Kidney tubule cell (primary cell): ENCODE measurements around the gene EXOSC7.
"Not testable (repeated sequence)": the region's sequence is repeated elsewhere in the genome, so short reads cannot be mapped to it uniquely, and the experiment has no call there.

ENCODE experiments used
- DNase-seq: peaks from one replicate; pipeline ENCODE4 v3.0.0-alpha.2; 2018; ENCODE audit warnings: low spot score

Gene EXOSC7

DNA sequence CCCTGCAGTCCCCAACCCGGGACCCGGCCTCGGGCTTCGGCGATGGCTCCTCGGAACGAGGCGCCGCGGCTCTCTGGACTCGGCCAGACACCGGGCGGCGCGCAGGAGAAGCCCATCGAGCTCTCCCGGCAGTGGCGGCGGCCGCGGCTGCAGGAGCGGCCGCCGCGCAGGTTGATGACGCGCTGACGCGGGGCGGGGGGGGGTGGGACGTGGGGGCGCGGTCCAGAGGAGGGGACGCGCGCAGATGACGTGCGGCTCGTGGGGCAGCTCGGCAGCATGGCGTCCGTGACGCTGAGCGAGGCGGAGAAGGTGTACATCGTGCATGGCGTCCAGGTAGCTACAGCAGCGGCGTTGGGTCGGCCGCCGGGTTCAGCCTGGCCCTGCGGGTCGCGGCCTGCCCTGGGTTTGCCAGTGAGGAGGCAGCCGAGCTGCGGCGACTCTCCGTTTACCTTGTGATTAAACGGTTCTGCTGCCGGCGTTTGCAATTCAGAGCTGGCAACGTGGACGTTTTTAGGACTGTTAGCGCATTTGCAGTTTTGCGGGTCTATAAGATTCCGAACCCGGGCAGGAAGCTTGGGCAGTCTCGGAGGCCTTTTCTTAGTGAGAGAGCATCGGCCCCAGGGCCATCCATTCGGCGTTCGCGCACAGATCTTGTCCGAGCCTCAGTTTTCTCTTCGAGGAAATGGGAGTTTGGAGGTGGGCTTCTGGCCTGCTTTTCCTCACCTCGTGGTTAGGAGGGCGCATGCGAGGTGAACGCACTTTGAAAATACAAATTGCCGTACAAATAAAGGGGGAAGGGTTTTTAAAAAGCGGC, at the start of gene EXOSC7, which contains the start of gene ZDHHC3:
TSS of gene EXOSC7 (plus strand) at position 243 of the 814 bp plus-strand sequence. CDS start at position 277, 34 bp downstream.
TSS of gene ZDHHC3 (minus strand) at position 173 of the 814 bp plus-strand sequence. CDS start 16,738 bp downstream, outside the sequence.
- peak; percentile 86 for DNase-seq

DNA sequence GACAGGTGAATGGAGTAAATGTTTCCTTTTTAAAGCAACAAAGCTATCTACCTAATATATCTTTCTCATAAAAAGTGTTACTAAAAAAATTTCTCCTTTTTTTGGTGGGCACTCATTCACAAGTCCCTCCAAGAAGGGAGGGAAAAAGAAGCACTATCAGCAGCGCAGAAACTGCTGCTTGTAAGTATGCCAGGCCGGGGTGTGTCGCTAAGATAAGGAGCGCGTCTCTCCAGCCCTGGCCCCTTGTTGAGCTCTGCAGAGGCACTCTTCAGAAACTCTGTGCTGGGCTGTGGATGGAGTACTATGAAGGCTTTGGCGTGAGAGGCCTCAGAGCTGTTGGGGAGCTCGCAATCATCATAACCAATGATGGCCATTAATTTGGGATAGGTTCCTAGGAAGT, 49.1 kb upstream of the EXOSC7 start:
- no peak for DNase-seq

GRCh38 chr3:44927371-44927770, 48.7 kb upstream of the EXOSC7 start:
- DNase-seq: no peak

DNA sequence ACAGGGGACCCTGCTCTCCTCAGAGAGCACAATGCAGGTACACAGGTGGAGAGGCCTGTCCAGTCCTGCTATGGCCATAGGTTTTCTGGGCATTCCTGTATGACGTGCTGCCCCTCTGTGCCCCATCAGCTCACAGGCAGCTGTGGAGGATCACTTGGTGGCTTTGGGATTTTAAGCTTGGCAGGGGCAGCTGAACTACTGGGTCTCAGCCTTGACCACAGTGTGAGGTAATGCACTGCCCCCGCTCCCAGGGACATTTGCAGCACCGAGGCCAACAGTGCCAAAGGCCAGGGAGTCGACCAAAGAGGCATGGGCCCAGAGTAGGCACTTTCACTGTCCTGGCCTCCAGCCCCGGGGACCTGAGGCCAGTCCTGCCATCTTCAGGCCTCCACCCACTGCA, 46.3 kb upstream of the EXOSC7 start:
- DNase-seq: no peak

DNA sequence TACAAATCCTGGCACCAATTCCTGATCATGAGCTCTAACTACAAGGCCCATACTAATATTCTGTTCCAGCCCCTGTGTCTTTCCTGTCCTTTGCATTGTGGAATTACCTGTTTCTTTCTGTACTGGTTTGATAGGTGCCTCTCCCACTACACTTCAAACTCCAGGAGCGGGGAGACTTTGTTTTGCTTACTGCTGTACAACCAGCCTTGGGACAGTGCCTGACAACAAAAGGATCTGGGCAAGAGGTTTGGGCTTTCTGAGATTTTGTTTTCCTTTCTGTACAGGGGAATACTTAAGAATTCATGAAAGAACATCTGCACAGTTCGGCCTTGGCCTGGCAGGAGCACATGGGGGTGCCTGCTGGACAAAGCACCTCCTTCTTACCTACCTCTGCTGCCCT, 45.1 kb upstream of the EXOSC7 start:
- DNase-seq: no peak

DNA sequence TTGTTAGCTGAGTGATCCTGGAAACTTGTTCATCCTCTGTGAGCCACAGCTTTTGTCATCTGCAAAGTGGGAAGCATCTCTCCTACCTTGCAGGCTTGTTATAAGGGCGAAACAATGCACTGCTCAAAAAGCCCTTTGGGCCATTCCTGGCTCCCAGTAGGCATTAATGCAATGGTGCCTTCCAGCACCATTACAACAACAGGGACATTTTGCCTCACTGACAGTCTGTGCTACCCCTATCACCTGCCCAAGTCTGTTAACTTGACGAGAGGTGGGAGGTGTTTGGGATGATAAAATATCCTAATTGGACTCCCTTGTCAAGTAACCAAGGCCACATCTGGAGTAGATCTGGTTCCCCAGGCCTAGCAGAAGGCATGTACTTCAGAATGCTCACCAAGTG, 44.3 kb upstream of the EXOSC7 start:
- DNase-seq: no peak

DNA sequence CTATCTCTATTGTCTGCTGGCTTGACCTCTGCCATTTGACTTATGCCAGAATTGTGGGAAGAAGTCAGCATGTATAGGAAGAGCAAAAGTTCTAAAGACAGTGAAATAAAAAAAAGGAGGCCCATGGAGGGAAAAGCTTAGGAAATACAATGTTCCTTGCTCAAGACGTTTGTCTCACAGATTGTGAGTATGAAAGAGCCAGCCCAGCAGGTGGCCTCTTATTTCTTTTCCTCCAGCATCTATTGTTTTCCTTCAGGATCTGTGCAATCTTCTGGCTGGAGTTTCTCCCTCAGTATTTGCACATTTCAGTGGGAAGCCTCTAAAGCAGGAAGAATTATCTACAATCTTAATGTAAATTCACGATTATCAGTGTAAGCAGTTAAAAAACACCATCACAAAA, 43.8 kb upstream of the EXOSC7 start:
- no peak for DNase-seq

DNA sequence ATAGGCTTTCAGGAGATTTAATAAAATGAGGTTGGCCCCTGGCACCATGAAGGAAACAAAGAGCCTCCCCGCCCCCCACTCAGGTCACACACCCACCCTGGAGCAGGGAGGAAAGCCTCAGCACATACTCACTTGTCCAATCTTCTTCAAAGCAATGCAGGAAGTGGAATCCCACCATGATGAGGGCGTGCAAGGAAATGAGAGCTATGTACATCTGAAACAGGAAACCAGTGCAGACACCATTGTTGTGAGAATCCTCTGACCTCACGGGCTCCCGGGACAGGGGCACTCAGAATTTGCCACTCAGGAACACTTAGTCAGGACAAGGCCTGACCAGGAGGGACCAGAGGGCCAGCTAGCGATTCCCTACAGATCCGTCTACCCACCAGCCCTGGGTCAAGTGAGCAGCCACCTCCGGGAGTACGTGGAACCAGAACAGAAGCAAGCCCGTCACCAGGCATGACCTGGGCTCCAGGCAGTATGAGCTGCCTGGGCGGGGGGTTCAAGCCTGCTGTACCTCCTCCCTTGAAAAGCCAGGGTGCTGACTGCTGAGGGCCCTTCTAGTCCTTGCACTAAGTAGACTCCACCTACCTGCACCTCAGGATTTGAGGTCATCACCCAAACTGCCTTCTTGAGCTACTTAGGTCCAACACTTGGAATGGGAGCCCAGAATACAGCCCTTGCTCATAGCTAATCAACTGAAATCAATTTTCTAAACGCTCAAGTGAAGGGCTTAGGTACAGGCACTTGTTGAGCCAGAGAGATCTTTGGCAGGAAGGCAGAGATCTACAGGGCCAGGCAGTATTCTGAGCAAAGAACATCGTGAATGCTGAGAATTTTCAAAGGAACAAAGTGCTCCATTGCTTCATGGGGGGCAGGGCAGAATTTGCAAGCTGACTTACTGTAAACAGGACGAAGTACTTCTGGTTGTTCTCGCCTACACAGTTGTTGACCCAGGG, 42.8 kb upstream of the EXOSC7 start:
- DNase-seq: no peak

GRCh38 chr3:44939581-44940036, 36.4 kb upstream of the EXOSC7 start:
- no peak for DNase-seq

- DNase-seq: peak; percentile 53
Measured at GRCh38 chr3:44942202-44942921, 33.7 kb upstream of the EXOSC7 start.

GRCh38 chr3:44948239-44948638, 27.8 kb upstream of the EXOSC7 start:
- no peak for DNase-seq

DNA sequence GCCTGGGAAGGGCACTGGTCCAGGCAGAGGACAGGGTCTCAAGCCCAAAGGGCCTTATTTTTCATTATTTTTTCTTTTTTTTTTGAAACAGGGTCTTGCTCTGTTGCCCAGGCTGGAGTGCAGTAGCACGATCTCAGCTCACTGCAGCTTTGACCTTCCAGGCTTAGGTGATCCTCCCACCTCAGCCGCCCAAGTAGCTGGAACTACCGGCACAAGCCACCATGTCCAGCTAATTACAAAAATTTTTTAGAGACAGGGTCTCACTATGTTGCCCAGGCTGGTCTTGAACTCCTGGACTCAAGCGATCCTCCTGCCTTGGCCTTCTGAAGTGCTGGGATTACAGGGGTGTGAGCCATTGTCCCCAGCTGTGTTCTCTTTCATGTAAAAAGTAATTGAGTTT, 26.3 kb upstream of the EXOSC7 start:
- not testable (repeated sequence) for DNase-seq

- DNase-seq: no peak
Measured at GRCh38 chr3:44950275-44950734, 25.7 kb upstream of the EXOSC7 start.

DNA sequence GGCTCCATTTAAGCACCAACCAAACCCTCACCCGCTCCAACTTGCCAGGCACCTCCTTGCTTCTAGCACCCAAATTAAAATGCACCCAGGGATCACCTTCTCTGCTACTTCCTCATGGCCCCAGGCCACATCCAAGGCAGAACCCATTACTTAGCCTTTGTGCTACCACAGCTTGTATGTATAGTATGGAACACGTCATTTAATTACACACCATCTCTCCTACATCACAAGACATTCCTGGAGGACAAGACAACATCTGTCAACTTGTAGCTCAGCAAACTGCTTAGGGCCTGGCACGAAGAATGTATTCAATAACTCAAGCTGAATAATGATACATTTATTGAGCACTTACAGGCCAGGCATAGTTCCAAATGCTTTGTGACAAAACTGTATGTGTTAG, 23.4 kb upstream of the EXOSC7 start:
- no peak for DNase-seq

GRCh38 chr3:44954304-44954703, 21.7 kb upstream of the EXOSC7 start:
- no peak for DNase-seq

- peak; percentile 45 for DNase-seq
Measured at GRCh38 chr3:44954962-44955361, 21.1 kb upstream of the EXOSC7 start.

DNA sequence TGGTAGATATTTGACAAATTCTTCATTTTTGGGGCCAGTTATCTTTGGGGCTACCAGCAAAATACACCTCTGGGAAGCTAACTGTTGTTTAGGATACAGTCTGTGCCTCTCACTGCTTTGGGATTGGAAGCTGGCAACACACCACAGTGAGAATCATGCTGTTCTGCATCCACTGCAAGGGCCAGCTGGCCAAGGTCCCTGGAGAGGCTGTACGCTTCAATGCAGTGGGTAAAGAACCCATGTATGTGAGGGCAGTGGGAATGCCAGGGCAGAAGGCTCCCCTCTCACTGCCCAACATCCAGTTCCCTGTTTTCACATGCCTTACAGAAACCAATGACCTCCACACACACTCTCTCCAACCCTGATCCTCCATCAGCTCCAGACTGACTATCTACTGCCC, 20.1 kb upstream of the EXOSC7 start:
- no peak for DNase-seq

DNA sequence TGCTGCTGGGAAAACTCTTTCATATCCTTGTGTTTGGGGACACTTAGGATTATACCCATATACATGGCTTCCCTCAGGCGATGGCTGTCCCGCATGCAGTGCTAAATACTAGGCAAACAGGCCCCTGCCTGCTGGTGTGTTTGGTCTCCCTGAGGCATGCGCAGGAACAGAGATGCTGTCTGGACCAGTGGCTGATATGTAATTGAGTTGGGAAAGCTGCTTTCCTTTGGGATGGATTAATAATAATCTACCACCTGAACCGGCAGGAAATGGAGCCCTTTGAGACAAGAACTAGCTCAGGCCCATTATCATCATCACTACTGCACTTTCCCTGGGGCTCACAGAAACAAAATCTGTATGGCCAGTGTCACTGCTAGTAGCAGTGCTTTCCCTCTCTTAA, 18.1 kb upstream of the EXOSC7 start:
- no peak for DNase-seq

GRCh38 chr3:44958386-44958785, 17.7 kb upstream of the EXOSC7 start:
- no peak for DNase-seq

DNA sequence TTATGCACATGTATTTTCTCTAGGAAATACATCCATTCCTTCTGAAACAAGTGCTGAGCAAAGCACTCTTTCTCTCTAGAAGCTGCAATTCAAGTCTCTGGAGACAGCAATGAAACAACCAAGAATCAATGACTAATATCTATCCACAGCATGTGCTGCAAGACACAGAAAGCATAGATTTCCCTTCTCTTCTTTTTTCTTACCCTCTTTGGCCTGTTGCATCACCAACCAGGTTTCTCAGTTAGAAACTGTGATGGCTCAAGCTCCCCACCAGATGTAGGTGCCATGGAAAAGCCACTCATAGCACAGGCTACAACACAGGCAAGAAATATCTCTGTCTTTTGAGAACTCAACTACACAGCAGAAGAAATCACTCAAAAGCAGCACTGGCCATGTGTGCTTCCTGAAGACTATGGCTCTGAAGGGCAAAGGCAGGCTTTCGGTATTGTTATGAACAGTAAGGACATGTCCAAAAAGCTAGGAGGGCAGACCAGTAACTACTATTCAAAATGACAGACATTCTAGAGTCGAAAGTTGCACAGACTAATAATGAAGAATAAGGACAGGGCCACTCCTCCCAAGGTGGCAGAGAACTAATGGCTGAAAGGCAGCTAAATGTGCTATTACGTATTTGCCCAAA, 15.5 kb upstream of the EXOSC7 start:
- DNase-seq: no peak

DNA sequence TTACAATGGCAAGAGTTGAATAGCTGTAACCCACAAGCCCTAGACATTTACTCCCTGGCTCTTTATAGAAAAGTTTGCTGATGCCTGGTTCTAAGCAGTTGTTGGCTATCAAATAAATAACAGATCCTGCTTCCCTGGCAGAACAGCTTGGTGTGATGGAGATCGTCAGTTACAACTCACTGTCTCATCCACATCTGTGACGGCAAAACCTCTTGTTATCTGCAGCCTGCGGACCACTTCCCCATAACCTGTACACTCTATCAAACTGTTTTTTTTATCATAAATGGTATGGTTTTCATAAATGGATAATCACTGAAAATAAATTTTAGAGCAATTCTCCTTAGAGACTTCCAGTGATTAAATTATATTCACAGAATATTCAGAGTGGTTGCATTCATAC, 14.2 kb upstream of the EXOSC7 start:
- no peak for DNase-seq
